Retinal pigment epithelial cell (primary cell): Measurements from ENCODE around the gene ZNF415.

ENCODE experiments used
- DNase-seq: peaks from one replicate; pipeline ENCODE4 v3.0.0-alpha.2; 2010; ENCODE audit warnings: low read depth
- H3K4me3 ChIP-seq: 2 replicates; pipeline ENCODE4 v1.5.1; 2011; ENCODE audit warnings: mild to moderate bottlenecking, low read length, control low read depth, moderate library complexity
- TF ChIP-seq, protein P1 (sequence below): conservative IDR thresholded peaks from 2 replicates; pipeline ENCODE4 v1.5.1; 2011; ENCODE audit warnings: low read depth, low read length, control low read depth, inconsistent platforms

The ZNF415 gene

GRCh38 chr19:53076984-53077383, 55.7 kb downstream of the ZNF415 start:
- peak; percentile 7 for DNase-seq
- TF ChIP-seq, protein P1, sequence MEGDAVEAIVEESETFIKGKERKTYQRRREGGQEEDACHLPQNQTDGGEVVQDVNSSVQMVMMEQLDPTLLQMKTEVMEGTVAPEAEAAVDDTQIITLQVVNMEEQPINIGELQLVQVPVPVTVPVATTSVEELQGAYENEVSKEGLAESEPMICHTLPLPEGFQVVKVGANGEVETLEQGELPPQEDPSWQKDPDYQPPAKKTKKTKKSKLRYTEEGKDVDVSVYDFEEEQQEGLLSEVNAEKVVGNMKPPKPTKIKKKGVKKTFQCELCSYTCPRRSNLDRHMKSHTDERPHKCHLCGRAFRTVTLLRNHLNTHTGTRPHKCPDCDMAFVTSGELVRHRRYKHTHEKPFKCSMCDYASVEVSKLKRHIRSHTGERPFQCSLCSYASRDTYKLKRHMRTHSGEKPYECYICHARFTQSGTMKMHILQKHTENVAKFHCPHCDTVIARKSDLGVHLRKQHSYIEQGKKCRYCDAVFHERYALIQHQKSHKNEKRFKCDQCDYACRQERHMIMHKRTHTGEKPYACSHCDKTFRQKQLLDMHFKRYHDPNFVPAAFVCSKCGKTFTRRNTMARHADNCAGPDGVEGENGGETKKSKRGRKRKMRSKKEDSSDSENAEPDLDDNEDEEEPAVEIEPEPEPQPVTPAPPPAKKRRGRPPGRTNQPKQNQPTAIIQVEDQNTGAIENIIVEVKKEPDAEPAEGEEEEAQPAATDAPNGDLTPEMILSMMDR: peak; percentile 66
- H3K4me3 ChIP-seq: no peak overlapping the region

DNA sequence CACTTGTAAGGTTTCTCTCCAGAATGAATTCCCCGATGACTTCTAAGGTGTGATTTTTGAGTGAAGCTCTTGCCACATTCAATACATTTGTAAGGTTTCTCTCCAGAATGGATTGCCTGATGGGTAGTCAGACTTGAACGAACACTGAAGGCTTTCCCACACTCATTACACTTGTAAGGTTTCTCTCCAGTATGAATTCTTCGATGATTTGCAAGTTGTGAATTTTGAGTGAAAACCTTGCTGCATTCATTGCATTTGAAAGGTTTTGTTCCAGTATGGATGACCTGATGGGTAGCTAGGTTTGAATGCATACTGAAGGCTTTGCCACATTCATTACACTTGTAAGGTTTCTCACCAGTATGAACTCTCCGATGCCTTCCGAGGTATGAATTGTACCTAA, 63.9 kb downstream of the ZNF415 start:
- no peak overlapping the region for H3K4me3 ChIP-seq
- no peak for DNase-seq
- TF ChIP-seq, protein P1: no peak

- H3K4me3 ChIP-seq: no peak overlapping the region
- DNase-seq: no peak
- TF ChIP-seq, protein P1: no peak
These were observed 64.5 kb downstream of the ZNF415 start for GRCh38 chr19:53068199-53068598.

DNA sequence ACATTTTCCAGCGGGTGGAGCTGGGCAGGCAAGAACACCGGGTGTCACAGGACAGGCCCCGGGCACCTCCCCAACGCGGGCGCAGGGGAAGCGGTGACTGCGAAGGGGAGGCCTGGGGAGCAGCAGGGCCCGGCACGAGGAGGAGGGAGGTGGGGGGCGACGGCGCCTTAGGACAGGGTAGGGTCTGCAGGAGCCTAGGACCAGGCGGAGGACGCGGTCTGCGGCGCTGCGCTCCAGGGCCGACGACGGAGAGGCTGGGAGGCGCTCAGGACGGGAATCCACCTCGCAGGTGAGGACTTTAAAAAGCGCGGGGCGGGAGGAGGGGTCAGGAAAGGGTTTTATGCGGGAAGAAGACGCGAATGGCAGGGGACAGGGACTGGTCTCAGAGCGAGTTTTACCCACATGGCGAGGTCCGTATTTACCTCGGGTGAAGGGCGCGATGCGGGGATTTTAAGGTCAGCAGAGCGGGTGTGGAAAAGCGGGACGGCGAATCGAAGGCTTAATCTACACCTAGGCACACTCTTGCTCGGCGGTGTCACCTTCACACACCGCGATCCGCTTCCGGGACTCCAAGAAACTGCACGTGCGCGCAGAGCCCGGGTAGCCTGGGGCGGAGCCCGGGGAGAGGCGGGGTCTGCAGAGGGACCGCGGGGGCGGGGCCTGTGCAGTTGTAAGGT, 74.7 kb downstream of the ZNF415 start:
- TF ChIP-seq, protein P1: no peak
- no peak for DNase-seq
- H3K4me3 ChIP-seq: peak overlapping the region; percentile 25
